T-helper 17 cell (primary cell): ENCODE data around the gene SYCP2L. TPM values are rescaled to one million over a fixed set of nuclear protein-coding genes. Genes with fewer than 3 reads are reported as not detected.
"Not testable (repeated sequence)": the region's sequence is repeated elsewhere in the genome, so short reads cannot be mapped to it uniquely, and the experiment has no call there.

Source experiments
- ATAC-seq: fragments of 150-1000 bp; cut with Tn5 transposase; 2 replicates; pipeline ENCODE4 v1.10.0; 2021; ENCODE audit warnings: mild to moderate bottlenecking, moderate library complexity
- DNase-seq, 3 donors: peaks; one replicate each; pipeline versions ENCODE4 v3.0.0 to v3.0.0-alpha.2; 2020 to 2021
- H3K9me3 ChIP-seq: one replicate; pipeline ENCODE4 v1.7.0; 2013; ENCODE audit warnings: low read length, mild to moderate bottlenecking; ENCODE audit not compliant: control insufficient read depth, poor library complexity, severe bottlenecking
- H3K27ac Mint-ChIP-seq: one replicate; pipeline ENCODE4 v1.8.0; 2022; ENCODE audit warnings: mild to moderate bottlenecking, moderate library complexity, mixed read lengths
- H3K27me3 Mint-ChIP-seq: one replicate; pipeline ENCODE4 v1.8.0; 2022; ENCODE audit warnings: mixed read lengths
- H3K36me3 Mint-ChIP-seq: one replicate; pipeline ENCODE4 v1.8.0; 2022; ENCODE audit warnings: low read depth, mixed read lengths
- H3K4me1 Mint-ChIP-seq: one replicate; pipeline ENCODE4 v1.8.0; 2022; ENCODE audit warnings: mild to moderate bottlenecking, mixed read lengths
- H3K4me3 Mint-ChIP-seq: one replicate; pipeline ENCODE4 v1.8.0; 2022; ENCODE audit warnings: mild to moderate bottlenecking, moderate library complexity, mixed read lengths
- total RNA-seq, 4 donors: library from RNA in 2 of 4; stranded (reverse) in 2 of 4; gene quantifications; one replicate each; pipeline ENCODE4 v1.2.3 and lab custom pipeline; 2022 to 2026

The SYCP2L gene
- total RNA-seq: not detected
- total RNA-seq (lab: John Stamatoyannopoulos, UW): 0.08 to 0.58 reads per million in 2 donors

GRCh38 chr6:10886691-10887502 is at the start of gene SYCP2L:
TSS of gene SYCP2L (plus strand) at chr6:10887052. CDS start at chr6:10887127, 75 bp downstream.
- H3K27me3 Mint-ChIP-seq: peaks cover 88% of the 10 kb centered on the region
- no peak for DNase-seq
- peaks cover 2% of the 10 kb centered on the region for H3K36me3 Mint-ChIP-seq
- H3K9me3 ChIP-seq: no peaks in the 10 kb centered on the region
- ATAC-seq: no peak
- H3K4me1 Mint-ChIP-seq: peaks cover 9% of the 10 kb centered on the region
- H3K4me3 Mint-ChIP-seq: no peak within 1 kb of the TSS
- H3K27ac Mint-ChIP-seq: no peak within 1 kb of the TSS

GRCh38 chr6:10837622-10837994 is 49.2 kb upstream of the SYCP2L start:
- DNase-seq: no peak
- peak overlapping the region; percentile 81 for H3K27ac Mint-ChIP-seq
- no peak for ATAC-seq
- H3K36me3 Mint-ChIP-seq: peaks cover 3% of the 10 kb centered on the region
- H3K4me1 Mint-ChIP-seq: peaks cover 18% of the 10 kb centered on the region
- H3K4me3 Mint-ChIP-seq: peak overlapping the region; percentile 81
- peaks cover 65% of the 10 kb centered on the region for H3K27me3 Mint-ChIP-seq
- no peaks in the 10 kb centered on the region for H3K9me3 ChIP-seq

GRCh38 chr6:10837995-10838793 is 48.7 kb upstream of the SYCP2L start, which contains the start of gene MAK:
TSS of gene MAK (minus strand) at chr6:10838539. CDS start at chr6:10830648, 7,891 bp downstream.
- Mint-ChIP-seq H3K36me3 (peaks cover 3% of the 10 kb centered on the region), H3K4me1 (peaks cover 18% of the 10 kb centered on the region), H3K27ac (peak within 1 kb of the TSS; percentile 81), H3K27me3 (peaks cover 65% of the 10 kb centered on the region), H3K4me3 (peak within 1 kb of the TSS; percentile 81)
- no peaks in the 10 kb centered on the region for H3K9me3 ChIP-seq
- DNase-seq: peak; percentile 81 to 89 (median 85)
- peak; percentile 96 for ATAC-seq

GRCh38 chr6:10838794-10839333 is 48.0 kb upstream of the SYCP2L start:
- Mint-ChIP-seq H3K4me3 (peak overlapping the region; percentile 81), H3K27me3 (peaks cover 65% of the 10 kb centered on the region), H3K36me3 (peaks cover 3% of the 10 kb centered on the region), H3K27ac (peak overlapping the region; percentile 81), H3K4me1 (peaks cover 18% of the 10 kb centered on the region)
- DNase-seq (no peak), ATAC-seq (peak; percentile 32)
- H3K9me3 ChIP-seq: no peaks in the 10 kb centered on the region

- Mint-ChIP-seq H3K4me3 (no peak overlapping the region), H3K36me3 (no peaks in the 10 kb centered on the region), H3K27me3 (peaks cover 40% of the 10 kb centered on the region), H3K27ac (no peak overlapping the region), H3K4me1 (peaks cover 5% of the 10 kb centered on the region)
- ATAC-seq (no peak), DNase-seq (no peak)
- H3K9me3 ChIP-seq: no peaks in the 10 kb centered on the region
These were observed 43.3 kb upstream of the SYCP2L start for GRCh38 chr6:10843554-10843953.

GRCh38 chr6:10847684-10848083 is 39.2 kb upstream of the SYCP2L start:
- no peak overlapping the region for H3K27ac Mint-ChIP-seq
- DNase-seq (no peak), ATAC-seq (no peak)
- no peak overlapping the region for H3K4me3 Mint-ChIP-seq
- H3K4me1 Mint-ChIP-seq: no peaks in the 10 kb centered on the region
- peaks cover 13% of the 10 kb centered on the region for H3K27me3 Mint-ChIP-seq
- no peaks in the 10 kb centered on the region for H3K36me3 Mint-ChIP-seq
- no peaks in the 10 kb centered on the region for H3K9me3 ChIP-seq

GRCh38 chr6:10849901-10850300 is 37.0 kb upstream of the SYCP2L start:
- Mint-ChIP-seq H3K27ac (no peak overlapping the region), H3K36me3 (no peaks in the 10 kb centered on the region), H3K4me1 (no peaks in the 10 kb centered on the region), H3K27me3 (peaks cover 13% of the 10 kb centered on the region), H3K4me3 (no peak overlapping the region)
- H3K9me3 ChIP-seq: no peaks in the 10 kb centered on the region
- DNase-seq (no peak), ATAC-seq (no peak)

GRCh38 chr6:10850728-10851127 is 36.1 kb upstream of the SYCP2L start:
- H3K27ac Mint-ChIP-seq: no peak overlapping the region
- H3K4me3 Mint-ChIP-seq: no peak overlapping the region
- H3K4me1 Mint-ChIP-seq: no peaks in the 10 kb centered on the region
- DNase-seq: no peak
- H3K9me3 ChIP-seq: no peaks in the 10 kb centered on the region
- no peak for ATAC-seq
- no peaks in the 10 kb centered on the region for H3K36me3 Mint-ChIP-seq
- peaks cover 11% of the 10 kb centered on the region for H3K27me3 Mint-ChIP-seq

- Mint-ChIP-seq H3K27ac (no peak overlapping the region), H3K36me3 (no peaks in the 10 kb centered on the region), H3K4me1 (no peaks in the 10 kb centered on the region), H3K27me3 (peaks cover 18% of the 10 kb centered on the region), H3K4me3 (no peak overlapping the region)
- ATAC-seq (no peak), DNase-seq (no peak)
- no peaks in the 10 kb centered on the region for H3K9me3 ChIP-seq
These were observed 34.4 kb upstream of the SYCP2L start for GRCh38 chr6:10852361-10852960.

- H3K27ac Mint-ChIP-seq, H3K4me3 Mint-ChIP-seq, H3K9me3 ChIP-seq, DNase-seq, ATAC-seq, H3K36me3 Mint-ChIP-seq, H3K4me1 Mint-ChIP-seq: not testable (repeated sequence)
- H3K27me3 Mint-ChIP-seq: peaks cover 22% of the 10 kb centered on the region
These were observed 33.0 kb upstream of the SYCP2L start for GRCh38 chr6:10853849-10854300.

- H3K27me3 Mint-ChIP-seq: peaks cover 22% of the 10 kb centered on the region
- H3K4me1 Mint-ChIP-seq: no peaks in the 10 kb centered on the region
- no peaks in the 10 kb centered on the region for H3K9me3 ChIP-seq
- peak overlapping the region; percentile 22 for H3K4me3 Mint-ChIP-seq
- no peak overlapping the region for H3K27ac Mint-ChIP-seq
- no peak for DNase-seq
- no peak for ATAC-seq
- H3K36me3 Mint-ChIP-seq: no peaks in the 10 kb centered on the region
These were observed 31.8 kb upstream of the SYCP2L start for GRCh38 chr6:10854922-10855632.

GRCh38 chr6:10857259-10857658 is 29.6 kb upstream of the SYCP2L start:
- no peaks in the 10 kb centered on the region for H3K9me3 ChIP-seq
- ATAC-seq (no peak), DNase-seq (no peak)
- Mint-ChIP-seq H3K4me1 (no peaks in the 10 kb centered on the region), H3K36me3 (no peaks in the 10 kb centered on the region), H3K27me3 (peaks cover 26% of the 10 kb centered on the region), H3K4me3 (no peak overlapping the region), H3K27ac (no peak overlapping the region)
